ENCODE data around the gene ARNT2.

Gene ARNT2

DNA sequence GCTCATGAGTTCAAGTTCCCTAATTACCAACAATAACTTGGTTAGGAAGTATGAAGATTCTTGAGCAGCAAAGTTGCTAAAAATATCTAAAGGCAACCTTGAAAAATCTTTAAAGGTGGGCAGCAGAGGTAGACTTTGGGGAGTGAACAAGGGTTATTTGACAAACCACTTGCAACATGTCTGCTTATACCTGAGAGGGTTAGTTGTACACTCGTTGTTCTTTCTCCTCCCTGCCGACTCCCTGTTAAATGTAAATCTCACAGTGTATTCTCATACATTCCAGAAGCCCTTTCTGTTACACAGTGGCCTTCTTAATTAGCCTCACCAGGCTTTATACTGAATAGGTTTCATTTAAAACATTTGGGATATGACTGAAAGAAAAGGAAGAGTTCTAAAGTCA, 121.7 kb downstream of the ARNT2 start:
- DNase-seq = no peak

- DNase-seq = no peak
Measured at GRCh38 chr15:80526556-80527340, 122.6 kb downstream of the ARNT2 start.

- DNase-seq = no peak
Measured at GRCh38 chr15:80527406-80527805, 123.2 kb downstream of the ARNT2 start.

DNA sequence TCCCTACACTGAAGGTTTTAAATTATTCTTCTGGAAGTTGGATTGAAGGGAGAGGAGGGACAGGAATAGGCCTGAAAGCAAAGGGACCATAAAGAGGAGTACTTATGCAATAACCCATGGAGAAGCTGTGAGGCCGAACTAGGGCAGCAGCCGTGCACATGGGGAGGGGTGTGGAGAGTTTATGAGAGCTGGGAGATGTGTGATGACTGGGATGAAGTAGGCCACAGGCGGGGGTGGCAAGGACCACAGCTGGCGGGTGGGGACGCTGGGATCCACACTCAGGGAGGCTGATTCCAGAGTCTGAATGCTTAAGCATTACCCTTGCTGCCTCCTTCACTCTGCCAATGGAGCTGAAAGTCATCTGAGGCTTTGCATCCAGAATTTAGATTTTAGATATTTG, 123.8 kb downstream of the ARNT2 start:
- DNase-seq = no peak

- no peak for DNase-seq
Measured at GRCh38 chr15:80530737-80531365, 126.7 kb downstream of the ARNT2 start.

DNA sequence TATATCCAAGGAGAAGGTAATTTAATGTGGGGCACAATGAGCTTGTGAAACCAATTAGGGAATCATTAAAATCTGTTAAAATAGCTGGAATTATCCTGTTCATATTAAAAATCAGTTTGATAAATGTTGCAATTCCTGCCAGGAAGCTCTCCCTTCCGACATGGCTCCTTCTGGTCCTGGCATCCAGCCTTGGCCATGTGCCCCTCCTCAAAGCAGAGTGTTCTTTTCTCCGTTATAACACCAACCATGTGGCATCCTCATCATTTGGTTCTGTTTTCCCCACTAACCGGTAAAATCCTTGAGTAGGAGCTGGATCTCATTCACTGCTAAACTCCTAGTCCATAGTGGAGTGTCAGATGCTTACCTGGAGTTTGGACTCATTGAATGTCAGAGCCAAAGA, 127.2 kb downstream of the ARNT2 start:
- no peak for DNase-seq

- DNase-seq = peak in 1 of 3 donors; percentile 9
Measured at GRCh38 chr15:80531796-80532195, 127.6 kb downstream of the ARNT2 start.

DNA sequence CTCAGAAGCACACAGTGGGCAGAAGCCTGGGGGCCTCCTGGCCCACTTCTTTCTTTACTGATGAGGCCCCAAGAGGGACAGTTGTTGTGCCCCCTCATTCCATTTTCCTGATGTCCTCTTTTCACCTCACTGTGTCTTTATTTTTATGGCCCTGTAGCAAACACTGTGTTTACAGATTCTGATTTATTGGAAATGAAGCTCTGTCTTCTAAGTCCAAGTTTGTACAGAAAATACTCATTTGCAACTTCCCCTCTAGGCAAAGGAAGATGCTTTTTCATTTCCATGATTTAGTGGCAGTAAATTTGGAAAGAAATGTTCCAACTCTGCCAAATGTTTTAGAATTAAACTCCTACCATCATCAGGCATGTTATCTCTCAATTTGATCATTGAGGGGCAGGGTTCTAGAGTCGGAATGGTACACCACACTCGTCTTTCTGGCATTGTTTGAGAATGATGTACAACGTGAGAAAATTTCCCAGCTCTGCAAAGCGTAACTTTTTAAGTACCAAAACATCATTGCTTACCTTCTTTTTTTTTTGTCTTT, 129.7 kb downstream of the ARNT2 start:
- DNase-seq = no peak

- no peak for DNase-seq
Measured at GRCh38 chr15:80536231-80536630, 132.0 kb downstream of the ARNT2 start.

DNA sequence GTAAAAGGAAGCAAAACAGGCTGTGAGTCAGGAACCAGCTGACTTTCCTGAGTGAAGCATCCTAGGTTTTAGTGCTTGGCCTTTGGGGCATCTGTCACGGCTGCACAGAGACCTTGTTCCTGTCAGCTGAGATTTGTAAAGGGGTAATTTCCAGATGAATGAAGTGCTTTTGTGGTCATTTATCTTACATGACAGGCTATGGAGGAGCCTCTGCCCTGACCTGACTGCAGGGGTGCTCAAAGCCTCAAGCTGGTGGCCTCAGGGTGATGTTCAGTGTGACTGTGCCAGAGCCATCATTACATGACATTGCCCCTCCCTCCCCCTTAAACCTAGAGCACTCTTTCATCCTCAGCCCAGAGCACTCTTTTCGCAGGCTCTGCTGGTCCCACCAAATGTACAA, 132.5 kb downstream of the ARNT2 start:
- peak in 1 of 3 donors; percentile 18 for DNase-seq

GRCh38 chr15:80545078-80545477, 140.9 kb downstream of the ARNT2 start:
- no peak for DNase-seq

GRCh38 chr15:80547264-80547663, 143.1 kb downstream of the ARNT2 start:
- DNase-seq = no peak

DNA sequence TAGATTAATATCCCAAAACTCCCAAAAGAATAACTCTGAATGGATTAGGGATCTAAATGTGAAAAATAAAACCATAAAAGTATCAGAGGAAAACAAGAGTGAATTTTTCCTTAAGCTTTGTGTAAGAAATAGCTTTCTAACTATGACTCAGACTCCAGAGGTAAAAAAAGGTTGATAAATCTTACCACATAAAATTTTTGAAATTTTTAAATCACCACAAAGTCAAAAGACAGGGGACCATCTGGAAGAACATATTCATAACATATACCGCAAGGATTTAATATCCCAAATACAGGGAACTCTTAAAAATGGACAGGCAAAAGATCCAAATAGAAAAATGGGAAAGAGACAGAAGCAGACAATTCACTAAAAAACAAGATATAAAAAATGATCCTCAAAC, 145.0 kb downstream of the ARNT2 start:
- no peak for DNase-seq

- DNase-seq = no peak
Measured at GRCh38 chr15:80549654-80550053, 145.5 kb downstream of the ARNT2 start.

- DNase-seq = peak in 1 of 3 donors; percentile 6
Measured at GRCh38 chr15:80550219-80550907, 146.2 kb downstream of the ARNT2 start.

GRCh38 chr15:80550908-80551260, 146.7 kb downstream of the ARNT2 start:
- DNase-seq = no peak

DNA sequence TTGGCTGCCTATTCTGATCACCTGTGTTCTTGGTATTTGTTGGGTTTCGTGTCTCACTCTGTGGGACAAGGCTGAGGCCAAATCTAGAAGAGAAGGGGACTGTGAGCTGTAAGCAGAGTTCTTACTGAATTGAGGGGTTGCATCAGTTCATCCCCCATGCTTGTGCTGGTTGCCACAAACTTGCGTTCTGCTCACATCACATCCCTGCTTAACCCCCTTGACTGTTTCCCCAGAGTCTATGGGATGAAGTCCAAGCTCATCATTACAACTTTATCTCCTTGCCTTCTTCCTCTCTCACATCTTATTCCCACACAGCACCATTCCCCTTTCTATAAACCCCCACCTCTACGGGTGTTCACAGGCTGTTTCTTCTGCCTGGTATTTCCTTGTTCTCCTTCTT, 147.2 kb downstream of the ARNT2 start:
- no peak for DNase-seq

GRCh38 chr15:80554560-80554959, 150.4 kb downstream of the ARNT2 start:
- no peak for DNase-seq

GRCh38 chr15:80556694-80557367, 152.6 kb downstream of the ARNT2 start:
- no peak for DNase-seq

DNA sequence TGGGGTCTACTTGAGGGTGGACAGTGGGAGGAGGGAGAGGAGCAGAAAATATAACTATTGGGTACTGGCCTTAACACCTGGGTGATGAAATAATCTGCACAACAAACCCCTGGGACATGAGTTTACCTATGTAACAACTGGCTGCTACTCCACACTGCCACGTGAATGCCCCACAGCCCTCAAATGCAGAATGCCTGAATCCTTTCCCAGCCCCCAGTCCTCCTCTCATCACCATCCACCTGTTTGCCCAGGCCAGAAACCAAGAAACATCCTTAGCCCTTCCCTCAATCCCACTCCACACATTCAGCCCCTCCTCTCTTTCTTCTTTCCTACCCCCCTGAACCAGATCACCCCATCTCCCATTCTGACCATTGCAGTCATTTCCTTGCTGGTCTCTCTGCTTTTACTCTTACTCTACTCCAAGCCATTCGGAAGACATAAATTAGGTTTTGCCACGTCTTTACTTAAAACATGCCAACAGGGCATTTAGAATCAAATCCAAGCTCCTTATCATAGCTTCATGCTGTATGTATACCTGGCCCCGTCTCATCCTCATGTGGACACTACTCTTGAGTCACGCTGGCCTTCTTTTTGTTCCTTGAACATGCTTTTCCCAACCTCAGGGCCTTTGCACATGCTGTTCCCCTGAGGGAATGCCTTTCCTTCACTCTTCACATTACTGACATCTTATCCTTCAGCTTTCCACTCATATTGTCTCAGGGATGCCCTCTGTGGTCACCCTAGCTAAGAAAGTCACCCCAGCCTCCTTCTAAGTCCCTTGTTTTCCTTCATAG, 153.5 kb downstream of the ARNT2 start:
- DNase-seq = no peak

DNA sequence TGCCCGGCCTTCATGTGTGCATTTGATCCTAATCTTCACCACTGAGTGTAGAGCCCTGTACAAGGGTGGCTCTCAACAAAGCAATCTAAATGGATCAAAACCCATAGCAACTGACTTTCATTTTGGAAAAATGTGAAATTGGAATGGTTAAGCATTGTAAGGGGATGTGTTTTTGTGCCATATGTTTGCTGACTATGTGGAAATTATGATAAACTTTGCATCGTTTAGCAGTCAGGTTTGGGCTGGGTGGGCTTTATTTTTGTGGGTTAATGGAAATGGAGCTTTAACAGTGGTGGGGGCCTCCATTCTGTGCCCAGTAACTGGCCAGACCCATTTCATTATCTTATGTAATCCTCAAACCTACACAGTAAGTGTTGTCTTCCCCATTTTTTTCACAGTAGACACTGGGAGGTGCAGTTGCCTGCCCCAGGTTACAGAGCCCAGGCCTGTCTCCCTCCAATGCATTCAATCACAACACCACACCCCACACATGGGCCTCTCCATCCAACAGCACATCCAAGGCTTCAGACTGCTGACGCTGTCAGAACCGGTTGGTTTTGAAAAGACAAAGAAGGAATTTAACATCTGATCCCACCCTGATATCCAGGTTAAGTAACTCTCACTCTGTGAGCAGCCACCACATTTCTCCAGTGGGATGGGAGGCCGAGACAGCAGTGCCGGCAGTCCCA, 154.6 kb downstream of the ARNT2 start:
- DNase-seq = peak in 1 of 3 donors; percentile 9

- DNase-seq = no peak
Measured at GRCh38 chr15:80559320-80559693, 155.1 kb downstream of the ARNT2 start.
